ENCODE results near the gene RSPH6A. TPM values are rescaled to one million over a fixed set of nuclear protein-coding genes. Genes with fewer than 3 reads are reported as not detected.

Gene RSPH6A
- total RNA-seq, 1 experiment from 2014 or later = 0.21 TPM

DNA sequence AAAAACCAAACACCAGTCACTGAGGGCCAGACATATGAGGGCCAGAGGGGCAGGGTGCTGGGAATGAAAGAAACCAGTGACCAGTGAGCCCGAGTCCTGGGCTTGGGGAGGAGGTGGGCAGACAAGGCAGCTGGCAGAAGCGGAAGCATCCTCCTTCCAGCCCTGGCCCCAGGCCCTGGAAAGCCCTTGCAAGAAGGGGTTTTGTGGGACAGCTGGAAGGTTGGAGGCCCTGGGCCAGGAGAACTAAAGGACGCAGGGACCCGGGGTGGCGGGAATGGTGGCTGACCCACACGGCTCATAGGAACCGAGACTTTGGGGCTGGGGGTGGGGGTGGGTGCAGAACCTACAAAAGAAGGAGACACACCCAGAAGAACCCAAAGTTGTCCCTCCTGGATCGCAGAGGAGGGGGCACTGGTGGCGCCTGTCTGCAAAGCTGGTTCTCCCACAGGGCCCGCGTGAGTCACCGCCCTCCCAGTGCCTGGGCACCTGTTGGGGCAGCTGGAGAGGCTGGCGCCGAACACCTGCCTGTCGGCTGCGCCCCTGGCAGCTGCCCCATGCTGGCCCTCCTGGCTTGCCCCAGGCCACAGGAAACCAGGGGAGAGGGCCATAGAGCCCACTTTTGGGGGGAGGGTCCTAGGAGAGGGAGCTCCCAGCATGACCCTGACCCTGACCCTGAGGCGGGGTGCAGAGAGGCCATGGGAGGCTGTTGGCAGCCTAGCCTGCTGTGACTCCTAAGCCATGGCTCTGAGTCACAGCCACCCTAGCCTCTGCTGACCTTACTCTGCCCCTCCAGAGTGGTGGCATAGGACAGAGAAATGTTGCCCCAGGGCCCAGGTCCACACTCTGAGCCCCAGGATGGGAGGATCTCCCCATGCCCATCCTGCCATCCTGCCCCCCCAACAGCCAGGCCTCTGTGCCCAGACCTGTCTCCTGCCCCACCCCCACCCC lies 33.6 kb downstream of the RSPH6A start:
- ChIA-PET CTCF (interaction anchor here (2.5 kb wide), 2 partner anchors 12 to 17 kb away, joined by 11 to 15 read pairs; partner anchors contain the start of gene SIX5), POLR2A (interaction anchor here (1.1 to 5.1 kb wide), 8 partner anchors 9 to 104 kb away, joined by 3 to 102 read pairs (median 10); partner anchors contain the start of genes DMWD, QPCTL, SIX5 and SNRPD2)
- Mint-ChIP-seq H3K9me3 (ENCODE audit: unreplicated experiment) (no peaks in the 10 kb centered on the region), H3K27me3 (ENCODE audit: insufficient read depth, unreplicated experiment) (no peaks in the 10 kb centered on the region), H3K36me3 (ENCODE audit: insufficient read depth, unreplicated experiment) (peaks cover 32% of the 10 kb centered on the region), H3K4me3 (ENCODE audit: unreplicated experiment) (peak overlapping the region; percentile 58), H3K27ac (ENCODE audit: low read depth, unreplicated experiment) (peak overlapping the region; percentile 35), H3K4me1 (ENCODE audit: insufficient read depth, unreplicated experiment) (peaks cover 28% of the 10 kb centered on the region)
- DNase-seq (ENCODE audit: unreplicated experiment) = peak; percentile 75
- TF ChIP-seq, protein P1, sequence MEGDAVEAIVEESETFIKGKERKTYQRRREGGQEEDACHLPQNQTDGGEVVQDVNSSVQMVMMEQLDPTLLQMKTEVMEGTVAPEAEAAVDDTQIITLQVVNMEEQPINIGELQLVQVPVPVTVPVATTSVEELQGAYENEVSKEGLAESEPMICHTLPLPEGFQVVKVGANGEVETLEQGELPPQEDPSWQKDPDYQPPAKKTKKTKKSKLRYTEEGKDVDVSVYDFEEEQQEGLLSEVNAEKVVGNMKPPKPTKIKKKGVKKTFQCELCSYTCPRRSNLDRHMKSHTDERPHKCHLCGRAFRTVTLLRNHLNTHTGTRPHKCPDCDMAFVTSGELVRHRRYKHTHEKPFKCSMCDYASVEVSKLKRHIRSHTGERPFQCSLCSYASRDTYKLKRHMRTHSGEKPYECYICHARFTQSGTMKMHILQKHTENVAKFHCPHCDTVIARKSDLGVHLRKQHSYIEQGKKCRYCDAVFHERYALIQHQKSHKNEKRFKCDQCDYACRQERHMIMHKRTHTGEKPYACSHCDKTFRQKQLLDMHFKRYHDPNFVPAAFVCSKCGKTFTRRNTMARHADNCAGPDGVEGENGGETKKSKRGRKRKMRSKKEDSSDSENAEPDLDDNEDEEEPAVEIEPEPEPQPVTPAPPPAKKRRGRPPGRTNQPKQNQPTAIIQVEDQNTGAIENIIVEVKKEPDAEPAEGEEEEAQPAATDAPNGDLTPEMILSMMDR (IDR thresholded peaks at IDR 0.05; ENCODE audit: unreplicated experiment) = no peak
- intact Hi-C loops (cut with micrococcal nuclease) = no loop called here
- no TSS peak for BruUV-seq (replicated peaks)

DNA sequence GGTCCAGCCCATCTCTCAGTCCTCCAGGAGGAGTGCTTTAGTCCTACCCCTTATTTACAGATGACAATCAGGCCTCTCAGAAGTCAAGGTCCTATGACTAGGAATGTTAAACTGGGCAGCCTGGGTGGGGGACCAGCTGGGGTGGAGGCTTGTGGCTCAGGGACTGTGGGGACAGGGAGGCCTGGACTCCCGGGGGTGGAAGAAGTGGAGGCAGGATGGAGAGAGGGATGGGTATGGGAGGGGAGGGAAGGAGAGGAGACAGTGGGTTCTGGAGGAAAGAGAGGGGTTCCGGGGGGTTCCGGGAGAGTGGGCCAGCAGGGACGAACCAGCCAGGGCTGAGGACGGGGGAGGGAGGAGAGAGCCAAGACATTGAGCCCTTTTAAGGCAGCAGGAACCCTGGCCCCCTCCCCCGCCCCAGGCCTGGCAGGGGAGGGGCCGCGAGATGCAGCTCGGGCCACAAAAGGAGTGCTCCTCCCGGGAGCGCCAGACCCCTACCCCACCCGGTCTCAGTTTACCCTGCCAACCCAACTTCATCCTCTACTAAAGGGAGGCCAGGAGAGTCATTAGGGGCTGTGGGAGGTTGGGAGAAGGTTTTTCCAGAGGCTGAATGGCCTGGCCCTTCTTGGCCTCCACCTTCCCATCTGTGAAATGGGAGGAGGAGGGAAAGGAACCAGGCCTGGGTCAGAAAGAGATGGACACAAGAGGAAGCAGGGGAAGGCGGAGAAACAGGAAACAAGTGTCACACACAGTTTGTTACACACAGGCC lies 34.5 kb downstream of the RSPH6A start:
- CTCF ChIA-PET = interaction anchor here (2.5 kb wide), 1 partner anchor 11 kb away, joined by 15 read pairs; the partner anchor contains the start of gene SIX5
- TF ChIP-seq, protein P1 (IDR thresholded peaks at IDR 0.05; ENCODE audit: unreplicated experiment) = no peak
- H3K36me3 Mint-ChIP-seq (ENCODE audit: insufficient read depth, unreplicated experiment) = peaks cover 26% of the 10 kb centered on the region
- H3K27me3 Mint-ChIP-seq (ENCODE audit: insufficient read depth, unreplicated experiment) = no peaks in the 10 kb centered on the region
- POLR2A ChIA-PET = interaction anchor here (1.2 to 5.1 kb wide), 5 partner anchors 8 to 64 kb away, joined by 5 to 102 read pairs (median 15); partner anchors contain the start of genes DMWD and SIX5
- peak overlapping the region; percentile 35 for H3K27ac Mint-ChIP-seq (ENCODE audit: low read depth, unreplicated experiment)
- no peaks in the 10 kb centered on the region for H3K9me3 Mint-ChIP-seq (ENCODE audit: unreplicated experiment)
- H3K4me1 Mint-ChIP-seq (ENCODE audit: insufficient read depth, unreplicated experiment) = peaks cover 28% of the 10 kb centered on the region
- BruUV-seq (replicated peaks) = no TSS peak
- intact Hi-C loops (cut with micrococcal nuclease) = no loop called here
- DNase-seq (ENCODE audit: unreplicated experiment) = no peak
- H3K4me3 Mint-ChIP-seq (ENCODE audit: unreplicated experiment) = peak overlapping the region; percentile 58

DNA sequence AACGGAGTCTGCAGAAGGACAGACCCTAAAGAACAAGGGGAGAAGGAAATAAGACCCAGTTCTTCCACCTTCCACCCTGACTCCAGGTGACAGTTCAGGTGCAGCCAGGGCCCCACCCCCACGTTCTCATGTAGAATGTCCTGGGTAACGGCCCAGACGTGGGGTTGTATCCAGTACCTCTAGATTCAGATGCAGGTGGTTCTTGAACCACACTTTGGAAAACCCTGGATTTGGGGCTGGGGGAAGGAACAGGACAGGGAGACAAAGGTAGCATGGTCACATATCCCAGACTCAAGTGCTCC lies 35.0 kb downstream of the RSPH6A start:
- intact Hi-C loops (cut with micrococcal nuclease) = no loop called here
- no peak for DNase-seq (ENCODE audit: unreplicated experiment)
- Mint-ChIP-seq H3K27ac (ENCODE audit: low read depth, unreplicated experiment) (no peak overlapping the region), H3K9me3 (ENCODE audit: unreplicated experiment) (no peaks in the 10 kb centered on the region), H3K27me3 (ENCODE audit: insufficient read depth, unreplicated experiment) (no peaks in the 10 kb centered on the region), H3K4me1 (ENCODE audit: insufficient read depth, unreplicated experiment) (peaks cover 28% of the 10 kb centered on the region), H3K4me3 (ENCODE audit: unreplicated experiment) (no peak overlapping the region), H3K36me3 (ENCODE audit: insufficient read depth, unreplicated experiment) (peaks cover 29% of the 10 kb centered on the region)
- ChIA-PET POLR2A (interaction anchor here (1.2 to 5.1 kb wide), 2 partner anchors 11 to 63 kb away, joined by 5 to 102 read pairs; partner anchors contain the start of gene SIX5), CTCF (no interaction called here)
- TF ChIP-seq, protein P1 (IDR thresholded peaks at IDR 0.05; ENCODE audit: unreplicated experiment) = no peak
- BruUV-seq (replicated peaks) = no TSS peak

Data from MCF 10A (cell line).